ENCODE results near the gene MED15.

MED15 gene

GRCh38 chr22:20630873-20631617 is 123.6 kb downstream of the MED15 start:
- Mint-ChIP-seq H3K9me3 (no peaks in the 10 kb centered on the region), H3K27me3 (ENCODE audit: low read depth) (peaks cover 14% of the 10 kb centered on the region), H3K36me3 (ENCODE audit: low read depth) (no peaks in the 10 kb centered on the region), H3K4me3 (no peak overlapping the region), H3K4me1 (no peaks in the 10 kb centered on the region), H3K27ac (no peak overlapping the region)
- TF ChIP-seq CTCF (IDR thresholded peaks at IDR 0.05; ENCODE audit: unreplicated experiment in 3 of 3) = no peak

GRCh38 chr22:20632082-20632481 is 124.7 kb downstream of the MED15 start:
- H3K27ac Mint-ChIP-seq = no peak overlapping the region
- no peaks in the 10 kb centered on the region for H3K36me3 Mint-ChIP-seq (ENCODE audit: low read depth)
- H3K27me3 Mint-ChIP-seq (ENCODE audit: low read depth) = peaks cover 21% of the 10 kb centered on the region
- no peak for TF ChIP-seq CTCF (IDR thresholded peaks at IDR 0.05; ENCODE audit: unreplicated experiment in 3 of 3)
- no peaks in the 10 kb centered on the region for H3K9me3 Mint-ChIP-seq
- H3K4me3 Mint-ChIP-seq = no peak overlapping the region
- H3K4me1 Mint-ChIP-seq = no peaks in the 10 kb centered on the region

- no peak overlapping the region for H3K4me3 Mint-ChIP-seq
- no peaks in the 10 kb centered on the region for H3K9me3 Mint-ChIP-seq
- no peak overlapping the region for H3K27ac Mint-ChIP-seq
- H3K36me3 Mint-ChIP-seq (ENCODE audit: low read depth) = no peaks in the 10 kb centered on the region
- TF ChIP-seq CTCF (IDR thresholded peaks at IDR 0.05; ENCODE audit: unreplicated experiment in 3 of 3) = no peak
- peaks cover 21% of the 10 kb centered on the region for H3K27me3 Mint-ChIP-seq (ENCODE audit: low read depth)
- no peaks in the 10 kb centered on the region for H3K4me1 Mint-ChIP-seq
Measured at GRCh38 chr22:20632518-20632917, 125.1 kb downstream of the MED15 start.

- Mint-ChIP-seq H3K27me3 (ENCODE audit: low read depth) (peaks cover 31% of the 10 kb centered on the region), H3K9me3 (peaks cover under 1% of the 10 kb centered on the region), H3K27ac (no peak overlapping the region), H3K36me3 (ENCODE audit: low read depth) (no peaks in the 10 kb centered on the region), H3K4me1 (no peaks in the 10 kb centered on the region), H3K4me3 (no peak overlapping the region)
- TF ChIP-seq CTCF (IDR thresholded peaks at IDR 0.05; ENCODE audit: unreplicated experiment in 3 of 3) = no peak
Measured at GRCh38 chr22:20634560-20635226, 127.3 kb downstream of the MED15 start.

- H3K4me3 Mint-ChIP-seq = no peak overlapping the region
- peaks cover 34% of the 10 kb centered on the region for H3K27me3 Mint-ChIP-seq (ENCODE audit: low read depth)
- H3K4me1 Mint-ChIP-seq = no peaks in the 10 kb centered on the region
- H3K27ac Mint-ChIP-seq = no peak overlapping the region
- no peaks in the 10 kb centered on the region for H3K36me3 Mint-ChIP-seq (ENCODE audit: low read depth)
- H3K9me3 Mint-ChIP-seq = peaks cover 4% of the 10 kb centered on the region
- TF ChIP-seq CTCF (IDR thresholded peaks at IDR 0.05; ENCODE audit: unreplicated experiment in 3 of 3) = no peak
Measured at GRCh38 chr22:20635227-20635591, 127.8 kb downstream of the MED15 start.
